GM12891 (cell line): ENCODE measurements around the gene ALOX12B.

ENCODE experiments used
- POLR2A ChIP-seq: IDR thresholded peaks from 2 replicates; pipeline ENCODE4 v1.6.1; 2011; ENCODE audit warnings: low read depth, low read length, control low read depth
- POLR2AphosphoS5 ChIP-seq: IDR thresholded peaks from 2 replicates; pipeline ENCODE4 v1.6.1; 2011; ENCODE audit warnings: low read depth, low read length, control low read depth
- SPI1 ChIP-seq: IDR thresholded peaks from 2 replicates; pipeline ENCODE4 v1.6.1; 2011; ENCODE audit warnings: low read depth, low read length, control low read depth
- TAF1 ChIP-seq: IDR thresholded peaks from 2 replicates; pipeline ENCODE4 v1.6.1; 2011; ENCODE audit warnings: low read depth, low read length, control low read depth

- TF ChIP-seq POLR2AphosphoS5 (no peak), POLR2A (no peak), TAF1 (no peak), SPI1 (no peak)
These were observed 46.1 kb downstream of the ALOX12B start for GRCh38 chr17:8041249-8041928.
